Fibroblast of peridontal ligament (primary cell): ENCODE data around the gene ERLIN1.
A peak's percentile ranks its signal among the peaks of the same experiment; 100 is the strongest.

Experiments
- DNase-seq: peaks from one replicate; pipeline ENCODE4 v3.0.0-alpha.2; 2010; ENCODE audit errors: extremely low read depth

Gene ERLIN1

DNA sequence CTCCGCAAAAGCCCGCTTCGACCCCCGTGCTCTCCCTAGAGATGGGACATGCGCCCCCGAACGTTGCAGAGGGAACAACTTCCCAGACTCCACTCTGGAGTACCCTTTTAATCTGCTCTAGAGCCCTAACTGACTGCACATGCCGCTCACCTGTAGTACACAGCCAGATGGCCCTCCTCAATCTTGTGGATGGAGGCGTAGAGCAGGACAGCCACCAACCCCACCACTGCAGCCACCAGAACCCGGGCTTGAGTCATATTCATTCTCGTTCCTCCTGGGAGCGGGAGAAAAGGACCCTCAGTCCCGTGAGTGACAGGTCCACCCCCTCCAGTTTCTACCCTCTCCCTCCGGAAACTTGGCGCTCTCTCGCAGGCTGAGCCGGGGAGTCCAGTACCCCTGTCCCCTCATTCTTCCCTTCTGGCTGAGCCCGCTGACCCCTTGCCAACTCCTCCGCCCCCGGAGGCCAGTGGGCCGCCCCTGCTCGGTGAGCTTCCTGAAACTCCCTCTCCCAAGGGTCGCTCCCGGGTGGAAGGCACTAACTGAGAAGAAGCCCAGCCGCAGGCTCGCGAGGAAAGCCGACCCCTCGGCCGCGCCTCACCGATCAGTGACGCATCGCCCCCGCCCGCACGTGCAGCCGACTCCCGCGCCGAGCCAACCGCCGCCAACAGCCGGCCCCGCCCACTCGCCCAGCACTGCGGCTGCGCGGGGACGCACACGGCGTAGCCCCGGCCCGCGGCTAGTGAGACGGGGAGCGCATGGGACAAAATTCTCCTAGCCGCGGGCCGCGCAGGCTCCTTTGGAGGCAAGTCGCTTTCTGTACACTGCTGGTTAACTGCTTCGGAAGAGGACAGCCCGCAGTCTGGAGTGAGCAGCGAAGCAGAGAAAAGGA, at the start of gene ERLIN1:
TSS of gene ERLIN1 (minus strand) at position 666 of the 889 bp plus-strand sequence. CDS start at position 263, 403 bp downstream.
- peak; percentile 85 for DNase-seq

DNA sequence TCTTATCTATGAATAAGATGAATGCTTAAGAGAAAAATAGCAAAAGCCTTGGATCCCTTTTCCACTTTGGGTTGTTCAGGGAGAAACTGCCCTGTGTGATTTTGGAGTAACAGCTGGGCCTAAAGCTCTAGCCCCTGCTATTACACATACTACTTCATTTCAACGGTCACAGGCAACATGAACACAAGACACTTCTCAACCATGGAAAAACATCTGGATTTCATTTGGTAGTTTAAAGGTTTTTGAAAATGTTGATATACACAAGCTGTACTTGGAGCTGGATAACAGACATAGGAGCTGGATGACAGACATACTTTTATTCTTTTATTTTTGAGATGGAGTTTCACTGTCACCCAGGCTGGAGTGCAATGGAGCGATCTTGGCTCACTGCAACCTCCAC, 46.3 kb upstream of the ERLIN1 start:
- DNase-seq = peak; percentile 86

- no peak for DNase-seq
Observed at GRCh38 chr10:100229819-100230422, 44.1 kb upstream of the ERLIN1 start.

DNA sequence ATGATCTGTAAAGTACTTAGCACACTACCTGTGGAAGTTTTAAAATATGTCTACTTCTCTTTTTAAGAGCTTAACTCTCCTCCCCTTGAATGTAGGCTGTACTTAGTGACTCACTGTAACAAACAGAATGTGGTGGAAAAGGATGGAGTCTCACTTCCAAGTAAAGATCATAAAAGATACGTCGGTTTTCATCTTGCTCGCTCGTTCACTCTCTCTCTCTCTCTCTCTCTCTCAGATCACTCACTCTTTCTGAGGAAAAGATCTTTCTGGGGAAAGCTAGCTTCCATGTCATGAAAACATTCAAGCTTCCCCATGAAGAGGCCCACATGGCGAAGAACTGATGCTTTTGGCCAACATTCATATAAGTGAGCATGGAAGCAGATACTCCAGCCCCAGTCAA, 38.0 kb upstream of the ERLIN1 start:
- DNase-seq = no peak

DNA sequence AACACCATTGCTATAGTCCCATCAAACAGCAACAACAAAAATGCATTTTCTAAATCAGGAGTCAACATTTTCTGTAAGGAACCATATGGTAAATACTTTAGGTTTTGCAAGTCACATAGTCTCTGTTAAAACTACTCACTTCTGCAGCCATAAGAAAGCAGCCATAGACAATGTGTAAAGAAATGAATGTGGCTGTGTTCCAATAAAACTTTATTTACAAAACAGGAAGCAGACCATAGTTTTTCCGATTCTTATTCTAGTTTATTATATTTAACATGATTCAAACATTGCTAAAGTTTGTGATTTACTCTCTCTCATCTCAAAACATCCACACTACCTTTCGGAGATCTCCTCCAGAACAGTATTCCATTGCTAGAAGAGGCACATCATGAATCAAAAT, 36.7 kb upstream of the ERLIN1 start:
- DNase-seq = no peak

DNA sequence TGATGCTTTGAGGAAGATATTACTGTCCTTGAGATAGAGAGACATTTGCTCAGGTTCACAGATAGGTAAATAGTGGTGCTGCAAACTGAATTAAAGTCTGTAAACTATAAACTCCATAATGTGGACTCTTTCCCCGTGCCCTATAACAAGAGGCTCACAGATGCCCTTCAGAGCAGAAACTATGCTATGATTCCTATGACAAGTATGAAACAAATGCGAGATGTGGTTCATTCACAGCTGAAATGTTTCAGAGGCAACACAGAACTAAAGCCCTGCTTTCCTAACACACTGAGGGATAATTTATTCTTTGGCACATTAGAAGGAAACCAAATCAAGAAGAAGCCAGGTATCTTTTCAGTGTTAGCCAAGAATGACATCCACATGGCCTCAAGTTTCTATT, 30.2 kb upstream of the ERLIN1 start:
- no peak for DNase-seq

DNA sequence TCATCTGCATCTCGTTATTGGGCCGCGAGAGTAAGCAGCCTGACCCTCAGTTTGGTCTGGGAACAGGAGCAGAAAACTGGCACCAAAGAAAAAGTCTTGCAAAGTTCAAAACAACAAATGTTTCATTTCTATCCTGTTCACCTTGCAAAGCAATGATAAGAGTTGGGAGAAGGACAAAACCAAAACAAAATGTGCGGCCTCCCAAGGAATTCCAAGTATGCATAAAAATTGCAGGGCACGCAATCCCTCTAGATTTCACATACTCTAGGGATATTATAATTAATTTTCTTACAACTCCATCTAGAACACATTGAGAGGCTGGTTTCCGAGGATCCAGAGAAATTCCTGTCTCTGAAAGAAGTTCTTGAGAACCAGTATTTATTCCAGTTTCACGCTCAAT, 23.5 kb upstream of the ERLIN1 start:
- DNase-seq = peak; percentile 38

DNA sequence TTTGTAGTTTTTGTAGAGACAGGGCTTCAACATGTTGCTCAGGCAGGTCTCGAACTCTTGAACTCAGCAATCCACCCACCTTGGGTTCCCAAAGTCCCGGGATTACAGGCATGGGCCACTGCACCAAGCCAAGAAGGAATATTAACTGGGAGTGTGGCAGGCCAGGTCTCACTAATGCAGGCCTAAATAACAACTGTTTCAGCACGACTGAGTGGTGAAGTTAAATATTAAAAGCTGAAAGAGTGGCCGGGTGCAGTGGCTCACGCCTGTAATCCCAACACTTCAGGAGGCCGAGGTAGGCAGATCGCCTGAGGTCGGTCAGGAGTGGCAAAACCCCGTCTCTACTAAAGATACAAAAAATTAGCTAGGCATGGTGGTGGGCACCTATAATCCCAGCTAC, 22.4 kb upstream of the ERLIN1 start:
- no peak for DNase-seq

DNA sequence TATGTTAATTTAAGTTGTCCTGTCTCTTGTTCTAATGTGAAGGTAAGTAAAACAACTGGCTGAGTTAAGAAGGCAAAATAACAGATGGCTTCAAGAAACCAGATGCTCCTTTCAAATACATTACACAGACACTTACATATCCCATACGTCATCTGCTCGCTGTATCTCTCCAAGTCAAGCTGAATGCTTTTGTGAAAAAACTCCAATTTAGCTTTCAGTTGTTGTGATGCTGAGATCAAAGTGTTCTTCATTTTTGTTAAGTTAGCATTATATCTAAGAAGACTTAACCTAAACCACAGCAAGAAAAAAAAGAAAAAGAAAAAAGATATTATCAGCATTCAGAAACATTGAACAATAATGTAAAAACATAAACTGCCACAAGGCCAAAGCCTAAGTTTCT, 18.5 kb upstream of the ERLIN1 start:
- no peak for DNase-seq

DNA sequence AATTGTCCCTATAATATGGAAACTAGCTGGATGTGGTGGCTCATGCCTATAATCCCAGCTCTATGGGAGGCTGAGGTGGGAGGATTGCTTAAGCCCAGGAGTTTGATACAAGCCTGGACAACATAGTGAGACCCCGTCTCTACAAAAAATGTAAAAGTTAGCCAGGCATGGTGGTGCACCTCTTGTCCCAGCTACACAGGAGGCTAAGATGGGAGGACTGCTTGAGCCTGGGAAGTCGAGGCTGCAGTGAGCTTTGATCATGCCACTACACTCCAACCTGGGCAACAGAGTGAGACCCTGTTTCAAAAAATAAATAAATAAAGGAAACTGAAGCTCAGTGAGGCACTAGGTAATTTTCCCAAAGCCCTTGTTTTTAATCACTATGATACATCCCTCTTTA, 15.7 kb upstream of the ERLIN1 start:
- no peak for DNase-seq

- DNase-seq = no peak
Observed at GRCh38 chr10:100194711-100195110, 8.9 kb upstream of the ERLIN1 start.

- DNase-seq = no peak
Observed at GRCh38 chr10:100192350-100192749, 6.5 kb upstream of the ERLIN1 start.

- peak; percentile 66 for DNase-seq
Observed at GRCh38 chr10:100186253-100187212, 704 bp upstream of the ERLIN1 start.

GRCh38 chr10:100184840-100185239, 989 bp downstream of the ERLIN1 start:
- DNase-seq = peak; percentile 33

DNA sequence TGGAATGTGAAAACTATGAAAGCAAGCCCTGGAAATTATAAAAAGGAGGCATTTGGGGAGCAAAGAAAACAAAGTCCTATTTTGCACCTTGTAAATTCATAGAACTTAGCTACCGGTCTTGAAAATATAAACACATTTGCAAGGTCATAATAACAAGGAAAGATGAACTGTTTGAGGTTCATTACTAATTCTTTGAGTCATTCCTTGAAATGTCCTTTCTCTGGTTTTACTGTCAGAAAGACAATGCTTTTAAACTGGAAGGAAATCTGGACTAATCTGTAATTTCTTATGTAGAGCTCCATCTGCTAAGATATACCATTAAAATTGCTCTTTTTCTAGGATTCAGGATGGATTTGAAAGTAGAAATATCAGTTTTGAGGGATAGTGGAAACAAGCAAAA, 1.4 kb downstream of the ERLIN1 start:
- DNase-seq = no peak

GRCh38 chr10:100183481-100183880, 2.3 kb downstream of the ERLIN1 start:
- DNase-seq = no peak

DNA sequence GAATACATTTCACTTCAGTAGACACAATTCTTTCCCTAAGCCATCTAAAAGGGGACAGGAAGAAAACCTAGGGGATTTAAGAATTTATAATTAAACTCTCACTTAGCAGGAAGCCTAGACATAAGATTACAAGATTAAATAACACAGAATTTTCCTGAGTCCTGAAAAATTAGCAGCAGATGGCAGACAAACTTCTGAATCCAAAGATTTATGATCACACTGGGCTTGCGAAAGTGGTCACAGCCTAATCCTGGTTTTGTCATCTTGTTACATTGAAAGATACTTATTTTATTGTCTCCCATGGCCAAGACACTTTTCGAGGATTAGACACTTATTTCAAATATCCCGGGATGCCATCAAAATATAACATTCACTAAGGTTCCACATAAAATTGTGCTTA, 2.9 kb downstream of the ERLIN1 start:
- no peak for DNase-seq

DNA sequence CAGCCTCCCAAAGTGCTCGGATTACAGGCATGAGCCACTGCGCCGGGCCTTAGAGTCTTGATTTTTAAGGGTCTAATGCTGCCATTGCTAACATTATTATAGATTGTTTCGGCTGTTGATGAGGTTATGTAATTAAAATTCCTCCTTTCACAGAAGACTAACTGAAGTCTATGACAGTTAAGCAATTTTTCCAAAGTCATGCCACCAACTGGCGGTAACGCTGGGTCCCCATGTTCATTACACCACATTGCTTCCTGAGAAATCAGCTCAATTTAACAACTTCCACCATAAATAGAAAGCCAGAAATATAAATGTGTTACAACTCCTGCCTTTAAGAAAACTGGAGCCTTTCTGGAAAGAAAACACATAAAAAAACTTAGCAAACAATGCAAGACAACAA, 3.5 kb downstream of the ERLIN1 start:
- DNase-seq = no peak

DNA sequence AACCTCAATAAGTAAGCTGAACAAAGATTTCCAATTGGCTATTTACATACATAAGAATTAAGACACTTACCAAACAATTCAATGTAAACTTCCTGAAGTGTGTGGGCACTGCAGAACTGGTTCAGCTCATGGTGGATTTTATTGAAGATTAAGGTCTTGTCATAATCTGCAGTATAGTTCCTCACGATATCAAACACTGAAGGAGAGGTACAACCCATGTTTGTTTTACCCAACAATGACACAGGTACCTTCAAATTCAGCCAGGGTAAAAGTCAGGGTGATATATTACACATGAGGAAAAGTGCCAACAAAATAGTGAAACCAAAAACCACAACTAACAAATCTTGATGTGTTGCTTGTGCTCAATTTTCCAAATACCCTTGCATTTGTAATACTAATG, 10.0 kb downstream of the ERLIN1 start:
- DNase-seq = no peak

DNA sequence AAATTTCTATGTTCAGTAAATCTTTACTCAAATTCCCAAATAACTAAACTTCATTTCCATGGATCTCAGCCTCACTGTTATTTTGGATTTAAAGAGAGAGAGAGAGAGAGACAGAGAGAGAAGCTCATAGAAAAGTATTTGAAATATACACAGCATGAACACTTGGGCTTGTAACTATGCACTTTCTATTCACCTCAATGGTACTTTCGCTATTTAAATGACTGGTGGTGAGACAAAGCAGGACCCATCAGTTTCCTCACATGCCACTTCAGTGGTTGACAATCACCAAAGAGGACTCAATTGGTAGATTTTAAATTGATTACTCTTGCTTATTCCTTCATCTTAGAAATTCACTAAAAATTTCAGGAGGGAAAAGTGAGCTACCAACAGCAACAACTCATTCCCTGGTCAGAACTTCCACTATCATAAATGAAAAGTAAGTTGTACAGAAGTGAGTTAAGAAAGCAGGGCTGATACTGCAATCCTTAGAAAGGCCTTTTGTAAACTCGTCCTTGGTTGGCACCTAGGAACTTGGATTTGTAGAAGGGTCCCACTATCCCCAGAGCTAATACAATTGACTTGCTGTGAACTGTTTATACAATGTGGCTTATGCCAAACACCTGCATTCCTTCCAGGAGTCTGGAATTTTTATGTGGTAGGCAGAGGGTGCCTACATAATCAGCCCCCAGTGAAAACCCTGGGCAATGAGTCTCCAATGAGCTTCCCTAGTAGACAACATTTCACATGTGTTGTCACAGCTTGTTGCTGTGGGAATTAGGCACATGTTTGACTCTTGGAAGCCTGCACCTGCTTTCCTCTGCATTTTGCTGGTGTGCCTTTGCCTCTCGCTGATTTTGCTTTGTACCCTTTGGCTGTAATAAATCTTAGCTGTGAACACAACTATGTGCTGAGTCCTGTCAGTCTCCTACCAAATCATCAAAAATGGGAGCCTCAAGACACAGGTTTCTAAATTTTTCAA, 10.8 kb downstream of the ERLIN1 start:
- no peak for DNase-seq

GRCh38 chr10:100173035-100173434, 12.8 kb downstream of the ERLIN1 start:
- no peak for DNase-seq
